Measurements from ENCODE around the gene HAS3. TPM values are rescaled to one million over a fixed set of nuclear protein-coding genes. Genes with fewer than 3 reads are reported as not detected.
A peak's percentile ranks its signal among the peaks of the same experiment; 100 is the strongest.

The HAS3 gene
- polyA plus RNA-seq, 1 of the 3 experiments (the other 2 are of a cell fraction): 38.7 TPM

- Histone ChIP-seq H3K9me3 (no peaks in the 10 kb centered on the region), H3K4me3 (ENCODE audit: low read depth in 2 of 2, low read length in 1 of 2) (no peak overlapping the region; a peak in 1 of 4 replicates), H3K4me2 (no peak overlapping the region), H3F3A (replicated peaks; ENCODE audit: insufficient read depth) (peaks cover 24% of the 10 kb centered on the region), H3K27me3 (ENCODE audit: insufficient read depth) (no peaks in the 10 kb centered on the region), H3K27ac (ENCODE audit: low read depth in 2 of 2, low read length in 1 of 2) (no peak overlapping the region), H3K36me3 (replicated peaks in 1 of 2; ENCODE audit: control insufficient read depth in 1 of 2, insufficient read depth in 2 of 2, low read length in 1 of 2) (peaks cover 36 to 64% of the 10 kb centered on the region in 2 experiments), H3K9me2 (no peaks in the 10 kb centered on the region), H3K9ac (no peak overlapping the region), H3K4me1 (ENCODE audit: control insufficient read depth in 1 of 2, insufficient read depth in 2 of 2, low read depth in 1 of 2, low read length in 1 of 2) (no peaks in the 10 kb centered on the region), H4K20me1 (ENCODE audit: insufficient read depth) (no peaks in the 10 kb centered on the region), H2AFZ (ENCODE audit: low read depth) (no peak overlapping the region), H3K79me2 (ENCODE audit: insufficient read depth) (peaks cover 15% of the 10 kb centered on the region; the same call in 1 of the 2 replicates)
- POLR2A ChIA-PET: interaction anchor here (0.6 to 1.2 kb wide), 3 partner anchors 17 to 187 kb away, joined by 4 read pairs; partner anchors contain the start of gene PDF
- CTCF ChIA-PET: interaction anchor here (0.6 to 5.7 kb wide), 37 partner anchors 8 to 634 kb away, joined by 3 to 95 read pairs (median 5); partner anchors contain the start of genes CHTF8, UTP4 and VPS4A
- WGBS (ENCODE audit: low lambda C conversion rate): 61% methylated on average over 16 of the region's 16 CpGs
- peak; percentile 67 for DNase-seq
- TF ChIP-seq RAD21 (IDR thresholded peaks at IDR 0.05; ENCODE audit: low read length) (peak; percentile 93), RCOR1 (IDR thresholded peaks at IDR 0.05; ENCODE audit: low read length) (no peak), RFX5 (IDR thresholded peaks at IDR 0.05; ENCODE audit: low read length) (no peak), MEF2A (IDR thresholded peaks at IDR 0.05; ENCODE audit: borderline replicate concordance, low read depth) (no peak), EP300 (IDR thresholded peaks at IDR 0.05; ENCODE audit: borderline replicate concordance in 1 of 2, low read depth in 1 of 2, low read length in 1 of 2) (no peak), CTCF (IDR thresholded peaks at IDR 0.05) (peak; percentile 93), PBX3 (IDR thresholded peaks at IDR 0.05) (no peak), USF1 (IDR thresholded peaks at IDR 0.05; ENCODE audit: borderline replicate concordance, low read depth) (no peak), YY1 (IDR thresholded peaks at IDR 0.05; ENCODE audit: low read depth) (no peak), MXI1 (IDR thresholded peaks at IDR 0.05; ENCODE audit: low read depth, low read length) (no peak), NRF1 (IDR thresholded peaks at IDR 0.05; ENCODE audit: low read depth, low read length) (no peak), SMC3 (IDR thresholded peaks at IDR 0.05; ENCODE audit: low read depth, low read length) (peak; percentile 60)
Measured at GRCh38 chr16:69150146-69150865, 44.9 kb downstream of the HAS3 start.

GRCh38 chr16:69157196-69157595 is 51.7 kb downstream of the HAS3 start:
- 95% methylated on average over 3 of the region's 3 CpGs for WGBS (ENCODE audit: low lambda C conversion rate)
- Histone ChIP-seq H3K9me2 (no peaks in the 10 kb centered on the region), H3K27me3 (ENCODE audit: insufficient read depth) (no peaks in the 10 kb centered on the region), H2AFZ (ENCODE audit: low read depth) (no peak overlapping the region), H3K9ac (no peak overlapping the region), H3K4me1 (ENCODE audit: control insufficient read depth in 1 of 2, insufficient read depth in 2 of 2, low read depth in 1 of 2, low read length in 1 of 2) (no peaks in the 10 kb centered on the region), H3K79me2 (ENCODE audit: insufficient read depth) (no peaks in the 10 kb centered on the region; the same call in 1 of the 2 replicates), H3F3A (replicated peaks; ENCODE audit: insufficient read depth) (peaks cover 8% of the 10 kb centered on the region), H3K36me3 (replicated peaks in 1 of 2; ENCODE audit: control insufficient read depth in 1 of 2, insufficient read depth in 2 of 2, low read length in 1 of 2) (peaks cover 59 to 82% of the 10 kb centered on the region in 2 experiments), H3K4me2 (no peak overlapping the region), H3K27ac (ENCODE audit: low read depth in 2 of 2, low read length in 1 of 2) (no peak overlapping the region), H3K4me3 (ENCODE audit: low read depth in 2 of 2, low read length in 1 of 2) (no peak overlapping the region), H4K20me1 (ENCODE audit: insufficient read depth) (no peaks in the 10 kb centered on the region), H3K9me3 (no peaks in the 10 kb centered on the region)
- TF ChIP-seq MXI1 (IDR thresholded peaks at IDR 0.05; ENCODE audit: low read depth, low read length) (no peak), PBX3 (IDR thresholded peaks at IDR 0.05) (no peak), USF1 (IDR thresholded peaks at IDR 0.05; ENCODE audit: borderline replicate concordance, low read depth) (no peak), TAF1 (IDR thresholded peaks at IDR 0.05; ENCODE audit: borderline replicate concordance, low read depth, low read length) (no peak), EP300 (IDR thresholded peaks at IDR 0.05; ENCODE audit: borderline replicate concordance in 1 of 2, low read depth in 1 of 2, low read length in 1 of 2) (no peak)
- CTCF ChIA-PET: interaction anchor here (0.7 to 1.3 kb wide), 5 partner anchors 22 to 132 kb away, joined by 3 to 5 read pairs (median 4); no protein-coding TSS in a partner anchor
- POLR2A ChIA-PET: interaction anchor here (0.7 kb wide), 1 partner anchor 9 kb away, joined by 3 read pairs; no protein-coding TSS in a partner anchor
- no peak for DNase-seq
